GM19023 (cell line): ENCODE data around the gene ABCD4.

Source experiments
- ATAC-seq: cut with Tn5 transposase; IDR thresholded peaks from one replicate; pipeline ENCODE4 v1.9.1; 2021; ENCODE audit warnings: mild to moderate bottlenecking, moderate library complexity; ENCODE audit not compliant: unreplicated experiment

Gene ABCD4

GRCh38 chr14:74260525-74261233, 42.1 kb downstream of the ABCD4 start:
- no peak for ATAC-seq

- ATAC-seq: no peak
Measured at GRCh38 chr14:74259513-74259912, 43.2 kb downstream of the ABCD4 start.

GRCh38 chr14:74258764-74259035, 44.0 kb downstream of the ABCD4 start:
- ATAC-seq: no peak

- no peak for ATAC-seq
Measured at GRCh38 chr14:74257941-74258763, 44.6 kb downstream of the ABCD4 start.

GRCh38 chr14:74257078-74257940, 45.4 kb downstream of the ABCD4 start:
- ATAC-seq: no peak

GRCh38 chr14:74255281-74255680, 47.5 kb downstream of the ABCD4 start:
- no peak for ATAC-seq

GRCh38 chr14:74249433-74250375, 53.0 kb downstream of the ABCD4 start:
- ATAC-seq: no peak

- ATAC-seq: no peak
Measured at GRCh38 chr14:74248017-74248416, 54.7 kb downstream of the ABCD4 start.

- no peak for ATAC-seq
Measured at GRCh38 chr14:74246542-74246941, 56.2 kb downstream of the ABCD4 start.

- ATAC-seq: no peak
Measured at GRCh38 chr14:74245292-74245691, 57.4 kb downstream of the ABCD4 start.

- ATAC-seq: no peak
Measured at GRCh38 chr14:74244115-74244514, 58.6 kb downstream of the ABCD4 start.

- ATAC-seq: no peak
Measured at GRCh38 chr14:74243051-74243450, 59.7 kb downstream of the ABCD4 start.

GRCh38 chr14:74242780-74243042, 60.0 kb downstream of the ABCD4 start:
- no peak for ATAC-seq

GRCh38 chr14:74242021-74242779, 60.5 kb downstream of the ABCD4 start:
- ATAC-seq: no peak

GRCh38 chr14:74241652-74242017, 61.1 kb downstream of the ABCD4 start:
- no peak for ATAC-seq

GRCh38 chr14:74240794-74241651, 61.7 kb downstream of the ABCD4 start:
- no peak for ATAC-seq

- no peak for ATAC-seq
Measured at GRCh38 chr14:74239848-74240793, 62.6 kb downstream of the ABCD4 start.
